ENCODE data around the gene ANK3.

DNA sequence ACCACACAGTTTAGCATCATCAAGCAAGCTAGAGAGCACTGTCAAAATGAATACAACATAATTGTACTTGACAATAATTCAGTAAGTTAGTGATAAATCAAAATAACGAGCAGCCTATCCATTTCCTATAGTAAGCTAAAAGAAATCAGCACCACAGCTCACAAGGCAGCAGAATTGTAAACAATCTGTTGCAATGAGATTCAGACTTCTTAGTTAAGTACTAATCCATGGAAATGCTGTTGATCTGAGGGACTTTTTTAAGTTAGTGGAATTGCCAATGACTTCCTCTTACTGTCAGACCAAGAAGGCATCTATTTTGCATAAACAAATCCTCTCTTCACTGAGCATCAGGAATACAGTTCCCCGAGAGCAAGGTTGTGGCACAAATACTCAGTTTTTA lies 346.8 kb downstream of the ANK3 start:
- TF ChIP-seq POLR2A (IDR thresholded peaks at IDR 0.05) = no peak
- TF ChIP-seq, protein P1, sequence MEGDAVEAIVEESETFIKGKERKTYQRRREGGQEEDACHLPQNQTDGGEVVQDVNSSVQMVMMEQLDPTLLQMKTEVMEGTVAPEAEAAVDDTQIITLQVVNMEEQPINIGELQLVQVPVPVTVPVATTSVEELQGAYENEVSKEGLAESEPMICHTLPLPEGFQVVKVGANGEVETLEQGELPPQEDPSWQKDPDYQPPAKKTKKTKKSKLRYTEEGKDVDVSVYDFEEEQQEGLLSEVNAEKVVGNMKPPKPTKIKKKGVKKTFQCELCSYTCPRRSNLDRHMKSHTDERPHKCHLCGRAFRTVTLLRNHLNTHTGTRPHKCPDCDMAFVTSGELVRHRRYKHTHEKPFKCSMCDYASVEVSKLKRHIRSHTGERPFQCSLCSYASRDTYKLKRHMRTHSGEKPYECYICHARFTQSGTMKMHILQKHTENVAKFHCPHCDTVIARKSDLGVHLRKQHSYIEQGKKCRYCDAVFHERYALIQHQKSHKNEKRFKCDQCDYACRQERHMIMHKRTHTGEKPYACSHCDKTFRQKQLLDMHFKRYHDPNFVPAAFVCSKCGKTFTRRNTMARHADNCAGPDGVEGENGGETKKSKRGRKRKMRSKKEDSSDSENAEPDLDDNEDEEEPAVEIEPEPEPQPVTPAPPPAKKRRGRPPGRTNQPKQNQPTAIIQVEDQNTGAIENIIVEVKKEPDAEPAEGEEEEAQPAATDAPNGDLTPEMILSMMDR (IDR thresholded peaks at IDR 0.05) = no peak
